NCI-H2196 (cell line): ENCODE data around the gene RHOBTB3.

Experiments used
- DNase-seq: peaks from one replicate; lab custom pipeline; 2025; ENCODE audit not compliant: unreplicated experiment; lab: John Stamatoyannopoulos, UW

Gene RHOBTB3

DNA sequence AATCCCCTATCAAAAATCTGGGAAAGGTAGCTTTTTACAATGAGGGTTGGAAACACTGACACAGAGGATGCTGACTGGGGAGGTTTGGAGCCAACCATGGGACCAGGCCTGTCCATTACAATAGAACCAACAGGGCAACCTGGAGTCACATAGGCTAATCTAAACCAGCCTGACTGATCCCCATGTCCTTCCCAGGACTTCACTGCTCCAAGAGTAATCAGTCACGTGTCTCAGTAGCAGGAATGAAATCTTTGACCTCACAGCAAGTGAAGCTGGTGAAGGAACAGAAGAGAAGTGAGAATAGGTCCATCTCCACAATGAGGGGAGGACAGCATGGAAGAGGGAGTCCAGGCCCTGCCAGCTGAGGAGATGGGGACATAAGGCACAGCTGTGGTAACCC, 107.4 kb downstream of the RHOBTB3 start:
- no peak for DNase-seq

- no peak for DNase-seq
Observed at GRCh38 chr5:95839658-95840057, 108.5 kb downstream of the RHOBTB3 start.

DNA sequence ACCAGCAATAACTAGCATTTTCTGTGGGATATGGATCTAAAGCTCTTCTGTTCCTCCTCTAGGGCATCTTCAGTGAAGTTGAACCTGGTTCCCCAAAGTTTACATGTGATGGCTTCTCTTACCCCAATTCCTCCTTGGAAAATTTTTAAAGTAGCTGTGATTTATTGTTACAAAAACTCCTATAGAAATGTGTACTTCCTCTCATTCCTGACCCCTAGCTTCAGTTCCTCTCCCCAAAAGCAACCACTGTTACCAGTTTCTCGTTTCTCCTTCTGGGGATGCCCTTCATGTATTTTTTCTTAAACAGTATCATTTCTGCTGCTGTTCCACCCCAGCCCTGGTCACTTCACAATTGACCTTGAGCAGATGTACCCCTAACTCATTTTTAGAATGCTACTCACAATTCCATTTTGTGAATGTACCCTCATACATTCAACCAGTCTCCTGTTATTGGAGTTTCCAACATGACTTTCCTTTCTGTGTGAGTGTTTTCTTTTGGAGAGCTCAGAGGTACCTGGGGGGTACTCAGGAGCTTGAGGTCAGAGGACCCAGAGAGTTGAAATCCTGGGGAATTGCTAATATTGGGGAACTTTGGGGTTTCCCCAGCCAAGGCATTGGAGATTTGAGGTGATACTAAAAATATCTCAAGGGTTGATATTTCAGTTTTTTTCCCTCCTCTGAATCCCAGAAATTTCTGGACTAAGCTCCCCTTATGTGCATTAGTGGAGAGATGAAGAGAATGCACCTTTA, 110.0 kb downstream of the RHOBTB3 start:
- no peak for DNase-seq

- no peak for DNase-seq
Observed at GRCh38 chr5:95841914-95842812, 111.0 kb downstream of the RHOBTB3 start.

GRCh38 chr5:95842854-95843544, 111.9 kb downstream of the RHOBTB3 start:
- no peak for DNase-seq

DNA sequence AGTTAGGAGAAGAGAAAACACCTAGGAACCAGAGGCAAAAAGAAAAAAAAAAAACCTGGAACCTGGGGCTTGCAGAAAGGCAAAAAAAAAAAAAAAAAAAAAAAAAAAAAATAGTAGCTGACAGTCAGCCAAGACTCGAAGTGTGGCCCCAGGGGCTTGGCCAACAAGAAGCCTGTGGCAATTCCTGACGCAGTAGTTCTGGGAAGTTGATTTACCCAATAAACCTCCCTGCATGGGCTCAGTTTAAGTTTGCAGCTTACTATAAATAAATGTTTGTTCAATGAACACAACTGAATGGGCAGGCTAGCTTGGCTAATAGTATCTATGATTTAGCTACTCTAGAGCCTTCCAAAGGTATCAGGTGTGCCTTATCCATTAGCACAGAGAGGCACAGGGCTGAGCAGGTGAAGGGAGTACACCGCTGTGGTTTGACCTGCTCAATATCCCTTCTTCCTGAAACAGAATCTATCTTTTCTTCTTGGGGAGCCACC, 112.6 kb downstream of the RHOBTB3 start:
- DNase-seq, result no peak

DNA sequence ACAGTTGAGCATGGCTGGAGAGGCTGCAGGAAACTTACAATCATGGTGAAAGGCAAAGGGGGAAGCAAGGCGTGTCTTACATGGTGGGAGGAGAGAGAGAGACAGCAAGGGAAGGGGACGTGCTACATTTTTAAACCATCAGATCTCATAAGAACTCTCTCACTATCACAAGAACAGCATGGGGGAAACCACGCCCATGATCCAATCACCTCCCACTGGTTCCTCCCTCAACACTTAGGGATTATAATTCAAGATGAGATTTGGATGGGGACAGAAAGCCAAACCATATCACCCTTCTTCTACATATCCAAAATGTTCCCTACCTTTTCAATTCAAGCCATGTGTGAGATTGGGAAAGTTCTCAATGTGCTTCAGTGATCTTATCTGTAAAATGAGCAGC, 114.3 kb downstream of the RHOBTB3 start:
- DNase-seq, result no peak
